ENCODE measurements around the gene RALGPS2.
"Not testable (repeated sequence)": the region's sequence is repeated elsewhere in the genome, so short reads cannot be mapped to it uniquely, and the experiment has no call there.

The RALGPS2 gene

DNA sequence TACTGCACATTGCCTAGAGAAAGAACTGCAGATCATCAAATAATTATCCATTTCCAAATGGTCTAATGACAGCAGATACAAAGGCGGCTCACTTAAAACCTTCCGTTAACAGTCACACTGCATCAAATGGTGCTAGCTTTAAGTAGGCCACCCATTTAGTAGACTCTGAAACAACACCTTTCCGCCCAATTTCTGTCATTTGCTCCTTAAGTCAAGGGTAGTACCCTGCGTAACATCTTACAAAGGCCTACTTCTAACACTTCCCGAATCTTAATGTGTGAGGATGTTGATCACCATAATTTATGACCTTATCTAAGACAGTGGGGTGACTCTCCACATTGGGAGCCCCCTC, 692 bp upstream of the RALGPS2 start:
- no peak for DNase-seq (ENCODE audit: low spot score)

DNA sequence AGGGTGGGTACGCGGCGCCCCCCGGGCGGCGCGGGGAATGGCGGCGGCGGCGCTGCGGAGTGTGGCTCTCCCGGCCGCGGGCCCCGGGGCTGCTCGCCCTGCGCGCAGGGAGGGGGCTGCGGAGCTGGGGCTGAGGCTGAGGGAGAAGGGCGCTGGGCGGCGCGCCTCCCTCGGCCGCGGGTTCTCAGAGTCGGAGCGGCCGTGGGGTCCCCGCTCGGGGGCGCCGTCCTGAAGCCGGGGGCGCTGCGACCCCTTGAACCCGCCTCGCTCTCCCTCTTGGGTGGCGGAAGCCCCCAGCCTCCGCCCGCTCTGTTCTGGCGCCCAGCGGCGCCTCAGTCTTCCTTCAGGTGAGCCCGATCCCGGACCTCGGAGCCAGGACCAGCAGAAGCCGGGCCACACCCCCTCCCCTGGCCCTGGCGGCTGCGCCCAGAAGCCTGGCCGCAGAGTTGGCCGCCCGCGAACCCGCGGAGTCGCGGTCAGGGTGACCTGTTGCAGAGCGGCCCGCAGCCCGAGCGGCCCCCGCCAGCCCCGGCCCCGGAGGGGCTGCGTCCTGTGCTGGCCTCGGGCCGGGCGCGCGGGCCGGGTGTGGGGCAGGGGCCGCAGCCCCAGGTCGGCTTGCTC, 532 bp downstream of the RALGPS2 start:
- DNase-seq (ENCODE audit: low spot score), result no peak

DNA sequence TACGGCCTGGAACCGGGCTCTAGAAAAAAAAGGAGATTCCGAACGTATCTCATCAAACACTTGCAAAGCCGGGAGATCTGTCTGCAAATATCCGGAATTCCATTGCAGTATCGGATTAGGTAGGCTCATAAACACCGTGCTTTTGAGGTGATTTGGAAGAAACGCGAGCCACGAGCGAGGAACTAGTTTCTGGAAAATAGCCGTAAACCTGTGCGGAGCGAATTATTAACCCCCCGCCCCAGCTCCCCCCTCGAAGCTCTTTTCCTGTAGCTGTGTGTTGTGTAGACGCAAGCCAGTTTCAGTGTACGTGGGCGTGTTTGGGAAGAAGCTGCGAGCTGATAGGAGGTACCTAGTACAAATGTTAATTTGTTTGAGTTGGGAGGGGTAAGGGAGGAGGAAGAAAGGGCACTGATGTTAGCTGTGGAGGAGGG, 1.1 kb downstream of the RALGPS2 start:
- peak; percentile 31 for DNase-seq (ENCODE audit: low spot score)

DNA sequence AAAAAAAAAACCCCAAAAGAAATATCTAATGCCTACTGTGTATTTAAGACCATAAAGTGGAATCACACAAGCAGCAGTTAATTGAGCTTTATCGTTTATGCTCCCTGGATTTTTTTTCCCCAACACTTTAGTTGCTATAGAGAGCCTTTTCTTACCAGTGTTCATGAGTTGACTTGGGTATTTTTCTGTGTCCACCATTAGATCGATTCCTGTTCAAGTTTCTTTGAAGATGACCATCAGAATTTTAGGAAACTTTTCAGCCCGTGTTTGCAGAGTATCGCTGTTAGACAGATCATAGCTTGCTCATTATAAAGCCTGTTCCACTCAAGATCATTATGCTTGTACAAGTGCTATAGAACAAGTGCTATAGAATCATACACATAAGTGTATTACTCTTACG, 1.5 kb downstream of the RALGPS2 start:
- no peak for DNase-seq (ENCODE audit: low spot score)

DNA sequence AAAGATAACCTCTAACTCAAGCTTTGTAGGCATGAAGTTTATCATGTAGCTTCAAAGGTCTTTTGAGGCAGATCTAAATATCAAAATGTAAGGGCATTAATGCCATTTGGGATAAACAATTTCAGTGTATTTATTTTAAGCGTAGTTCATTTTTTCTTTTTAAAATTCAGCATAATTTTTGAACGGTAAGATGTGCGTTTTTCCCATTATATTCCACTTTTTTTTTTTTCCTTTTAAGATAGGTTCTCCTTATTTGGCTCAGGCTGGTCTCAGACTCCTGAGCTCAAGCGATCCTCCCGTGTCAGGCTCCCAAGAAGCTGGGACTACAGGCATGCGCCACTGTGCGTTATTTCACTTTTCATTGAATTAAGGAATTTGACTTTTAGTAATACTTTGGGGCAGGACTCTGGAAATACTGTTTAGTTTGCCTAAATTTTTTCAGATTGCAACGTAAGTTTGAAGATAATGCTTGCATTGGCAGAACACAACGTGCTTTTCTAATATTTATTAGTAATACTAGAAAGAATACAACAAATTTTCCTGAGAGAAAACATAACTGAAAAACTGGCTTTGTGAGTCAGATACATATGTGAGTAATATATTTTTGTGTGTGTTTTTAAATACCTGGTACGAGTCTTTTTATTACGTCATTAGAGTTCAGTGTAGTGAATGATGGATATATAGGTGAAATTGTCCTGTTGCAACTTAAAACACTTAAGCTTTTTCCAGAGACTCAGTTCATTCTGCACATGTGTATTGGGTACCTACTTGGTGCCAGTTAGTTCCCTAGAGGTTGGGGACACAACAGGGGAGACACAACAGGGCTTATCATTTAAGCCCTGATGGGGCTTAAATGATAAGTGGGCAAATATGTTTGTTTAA, 2.2 kb downstream of the RALGPS2 start:
- DNase-seq (ENCODE audit: low spot score), result no peak

DNA sequence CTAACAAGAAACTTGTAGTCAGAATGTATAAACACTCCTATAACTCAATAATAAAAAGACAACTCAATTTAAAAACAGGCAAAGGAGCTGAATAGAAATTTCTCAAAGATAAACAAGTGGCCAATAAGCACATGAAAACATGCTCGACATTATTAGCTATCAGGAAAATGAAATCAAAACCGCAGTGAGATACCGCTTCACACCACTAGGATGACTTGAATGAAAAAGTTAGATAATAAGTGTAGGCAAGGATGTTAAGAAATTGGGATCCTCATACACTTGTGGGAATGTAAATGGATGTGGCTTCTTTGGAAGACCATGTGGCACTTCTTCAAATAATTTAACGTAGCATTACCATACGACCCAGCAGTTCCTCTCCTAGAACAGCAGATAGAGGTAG, 8.9 kb downstream of the RALGPS2 start:
- DNase-seq (ENCODE audit: low spot score), result no peak

DNA sequence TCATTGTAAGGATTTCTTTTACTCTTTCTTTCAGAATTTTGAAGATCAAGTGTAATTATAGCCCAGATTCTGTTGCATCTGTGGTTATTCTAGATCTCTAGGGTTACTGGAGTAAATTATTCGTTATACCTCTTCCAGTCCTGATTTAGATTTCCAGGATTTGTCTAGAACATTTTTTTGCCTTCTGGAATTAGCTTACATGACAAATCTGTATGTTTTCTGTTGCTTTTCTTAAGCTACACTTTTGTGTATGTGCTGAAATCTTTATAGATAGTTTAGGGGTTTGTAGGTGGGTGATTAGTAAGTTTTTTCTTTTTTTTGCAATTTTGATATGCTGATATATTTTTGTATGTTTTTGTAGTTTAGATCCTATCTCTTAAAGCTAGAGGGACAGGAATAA, 13.7 kb downstream of the RALGPS2 start:
- no peak for DNase-seq (ENCODE audit: low spot score)

DNA sequence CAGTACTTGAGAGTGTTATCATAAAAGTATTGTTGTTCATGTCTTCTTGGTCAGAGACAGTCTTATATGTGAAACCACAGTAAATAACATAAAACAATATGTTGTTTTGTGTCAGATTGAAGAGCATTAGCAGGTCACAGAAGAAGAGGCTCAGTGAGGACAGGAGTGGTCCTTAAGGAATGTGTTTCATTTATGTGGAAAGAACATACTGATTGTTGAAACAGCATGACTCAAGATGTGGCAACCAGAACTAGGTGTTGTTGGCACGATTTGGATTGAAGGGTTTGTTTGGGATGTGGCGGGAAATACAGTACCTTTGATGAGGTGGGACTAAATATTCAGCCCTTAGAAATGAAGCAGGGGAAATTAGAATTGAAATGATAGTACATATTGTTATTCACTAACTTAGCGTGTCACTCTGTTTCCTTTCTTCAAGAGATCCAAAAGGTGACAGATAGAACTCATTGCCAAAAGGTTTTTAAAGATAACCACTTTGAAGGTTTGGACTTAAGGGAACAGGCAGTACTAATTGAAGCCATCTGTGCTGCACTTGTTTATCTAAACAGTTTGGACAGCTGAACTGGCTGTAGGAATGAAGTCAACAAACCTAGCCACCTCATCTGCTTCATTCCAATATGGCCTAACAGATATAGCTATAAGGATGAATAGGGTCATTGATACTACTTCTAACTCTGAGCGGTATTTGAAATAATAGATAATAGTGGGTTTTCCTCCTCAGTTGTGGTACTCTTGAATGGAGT, 14.4 kb downstream of the RALGPS2 start:
- DNase-seq (ENCODE audit: low spot score), result no peak

DNA sequence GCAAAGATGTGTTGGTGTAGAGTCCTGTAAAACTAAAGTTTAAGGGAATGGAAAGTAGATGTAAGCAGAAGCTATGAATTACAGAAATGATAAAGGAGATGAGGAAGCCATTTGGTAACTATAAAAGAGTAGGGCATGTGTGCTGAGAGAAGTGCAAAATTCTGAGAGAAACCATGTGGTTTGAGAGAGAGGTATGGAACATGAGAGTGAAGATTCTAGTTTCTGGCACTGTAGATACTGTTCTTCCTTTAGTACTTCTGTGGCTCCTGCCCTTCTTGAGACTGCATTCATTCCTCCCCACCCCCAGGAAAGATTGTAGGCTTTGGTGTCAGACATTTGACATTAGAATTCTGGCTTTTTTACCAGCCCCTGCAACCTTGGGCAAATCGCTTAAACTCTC, 15.4 kb downstream of the RALGPS2 start:
- no peak for DNase-seq (ENCODE audit: low spot score)

DNA sequence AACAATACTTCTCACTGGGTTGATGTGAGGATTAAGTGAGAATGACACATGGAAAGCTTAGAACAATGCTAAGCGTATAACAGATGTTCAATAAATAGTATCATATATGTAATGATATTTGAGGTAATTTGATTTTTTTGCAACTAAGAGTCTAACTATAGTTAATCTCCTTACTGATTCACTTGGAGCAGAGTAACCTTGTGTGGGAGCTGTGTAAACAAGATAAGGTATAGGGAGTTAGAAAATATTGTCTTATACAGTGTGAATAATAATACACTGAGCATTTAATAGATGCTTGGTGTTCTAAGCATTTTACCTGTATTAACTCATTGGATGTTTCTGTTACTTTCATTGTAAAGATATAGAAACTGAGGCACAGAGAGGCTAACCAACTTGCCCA, 15.9 kb downstream of the RALGPS2 start:
- DNase-seq (ENCODE audit: low spot score), result no peak

DNA sequence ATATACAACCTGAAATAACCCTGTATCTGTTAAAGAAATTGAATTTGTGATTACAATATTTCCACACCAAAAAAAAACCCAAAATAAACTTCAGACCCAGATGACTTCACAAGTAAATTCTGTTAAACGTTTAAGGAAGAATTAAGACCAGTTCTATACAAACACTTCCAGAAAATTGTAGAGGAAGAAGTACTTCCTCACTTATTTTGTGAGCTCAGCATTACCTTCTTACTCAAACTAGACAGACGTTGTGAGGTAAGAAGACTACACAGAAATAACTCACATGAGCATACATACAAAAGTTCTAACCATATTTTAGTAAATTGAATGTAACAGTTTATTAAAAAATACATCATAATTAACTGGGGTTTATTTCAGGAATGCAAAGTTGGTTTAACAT, 18.8 kb downstream of the RALGPS2 start:
- DNase-seq (ENCODE audit: low spot score), result no peak

DNA sequence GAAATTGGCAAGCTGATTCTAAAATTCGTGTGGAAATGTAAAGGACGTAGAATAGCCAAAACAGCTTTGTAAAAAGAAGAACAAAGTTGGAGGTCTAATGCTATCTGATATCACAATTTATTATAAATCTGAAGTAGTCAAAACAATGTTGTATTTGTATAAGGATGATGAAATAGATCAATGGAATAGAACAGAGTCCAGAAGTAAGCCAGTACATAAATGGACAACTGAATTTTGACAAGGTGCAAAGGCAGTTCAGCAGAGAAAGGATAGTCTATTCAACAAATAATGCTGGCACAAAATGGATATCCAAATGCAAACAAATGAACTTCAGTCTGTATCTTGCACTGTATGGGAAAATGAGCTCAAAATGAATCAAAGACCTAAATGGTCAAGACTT, 20.2 kb downstream of the RALGPS2 start:
- no peak for DNase-seq (ENCODE audit: low spot score)

DNA sequence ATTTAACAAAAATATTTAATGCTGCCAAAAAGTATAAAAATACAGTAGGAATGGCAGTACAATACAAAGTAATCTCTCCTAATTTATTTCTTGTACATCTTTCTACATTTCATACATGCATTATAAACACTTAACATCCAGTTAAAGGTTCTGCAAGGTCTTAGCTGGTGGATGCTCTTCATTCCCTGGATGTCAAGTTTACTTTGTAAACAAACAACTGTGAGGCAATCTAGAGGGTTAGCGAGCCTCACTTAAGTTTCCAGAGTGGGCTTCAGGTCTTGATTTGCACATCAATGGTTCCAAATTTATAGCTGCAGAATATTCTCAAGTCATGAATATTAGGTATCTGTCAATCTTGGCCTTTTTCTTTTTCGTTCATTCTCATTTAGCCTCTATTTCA, 21.3 kb downstream of the RALGPS2 start:
- DNase-seq (ENCODE audit: low spot score), result no peak

DNA sequence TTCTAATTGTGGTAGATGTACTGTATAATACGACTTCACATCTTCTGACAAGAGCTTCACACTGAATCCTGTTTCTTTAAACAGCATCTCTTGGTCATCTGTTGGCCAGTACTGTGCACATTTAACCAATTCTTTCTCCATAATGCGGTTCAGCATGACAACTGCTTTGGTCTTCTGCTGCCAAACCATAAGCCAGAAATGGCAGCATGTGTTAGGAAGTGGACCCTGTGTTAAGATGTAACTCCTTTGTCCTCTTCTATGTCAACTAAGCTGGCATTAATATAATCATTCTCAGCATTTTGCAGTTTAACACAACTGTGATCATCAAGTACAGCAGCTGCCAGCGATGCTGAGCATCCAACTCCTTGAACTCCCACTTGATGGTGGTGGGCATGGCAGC, 22.3 kb downstream of the RALGPS2 start:
- DNase-seq (ENCODE audit: low spot score), result not testable (repeated sequence)

DNA sequence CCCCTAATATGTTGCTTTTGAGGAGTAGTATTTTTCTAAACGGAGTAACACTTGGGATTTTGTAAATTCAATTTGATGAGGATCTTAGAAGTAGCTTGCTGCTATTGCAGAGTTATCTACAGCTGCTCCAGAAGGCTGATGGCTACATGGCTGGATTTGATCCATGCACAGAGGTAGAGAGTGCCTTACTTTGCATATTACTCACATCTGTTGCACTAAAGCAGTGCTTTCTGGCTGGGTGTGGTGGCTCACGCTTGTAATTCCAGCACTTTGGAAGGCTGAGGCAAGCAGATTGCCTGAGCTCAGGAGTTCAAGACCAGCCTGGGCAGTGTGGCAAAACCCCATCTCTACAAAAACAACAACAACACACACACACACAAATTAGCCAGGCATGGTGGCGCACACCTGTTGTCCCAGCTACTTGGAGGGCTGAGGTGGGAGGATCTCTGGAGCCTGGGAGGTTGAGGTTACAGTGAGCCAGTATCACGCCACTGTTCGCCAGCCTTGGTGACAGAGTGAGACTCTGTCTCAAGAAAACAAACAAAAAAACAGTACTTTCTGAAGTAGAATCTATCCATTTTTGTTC, 24.6 kb downstream of the RALGPS2 start:
- DNase-seq (ENCODE audit: low spot score), result no peak

DNA sequence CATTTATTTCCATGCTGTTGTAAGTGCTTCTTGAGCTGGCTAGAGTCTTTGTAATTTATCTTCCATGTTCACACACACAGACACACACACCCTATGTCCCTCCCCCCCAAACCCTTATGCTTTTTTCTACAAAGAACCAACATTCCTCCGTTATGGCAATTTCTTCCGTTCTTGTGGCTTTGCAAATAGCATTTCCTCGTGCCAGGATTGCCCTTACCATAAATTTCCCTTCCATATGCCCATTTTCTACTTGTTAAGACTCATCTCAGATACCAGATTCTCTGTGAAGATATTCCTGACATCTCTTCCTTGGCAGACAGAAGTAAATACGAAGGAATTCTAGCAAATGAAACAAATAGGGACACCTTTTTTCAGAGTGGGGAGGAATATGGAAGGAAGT, 26.0 kb downstream of the RALGPS2 start:
- no peak for DNase-seq (ENCODE audit: low spot score)

DNA sequence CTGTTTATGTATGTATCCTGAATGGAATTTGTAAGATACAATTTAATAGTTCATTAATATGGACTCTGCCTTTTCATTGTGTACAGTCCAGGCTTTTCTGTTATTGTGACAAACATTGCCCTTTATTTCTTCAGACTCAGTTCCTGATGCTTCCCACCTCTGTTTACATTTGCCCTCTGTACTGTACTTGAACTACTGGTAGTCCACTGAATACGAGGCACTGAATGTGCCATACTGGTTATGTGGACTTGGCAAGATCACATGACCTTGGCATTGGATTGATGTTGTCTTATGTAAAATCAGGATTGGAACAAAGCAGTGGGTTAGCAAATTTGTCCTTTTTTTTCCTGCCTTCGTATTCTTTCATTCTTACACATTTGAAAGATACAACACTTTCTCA, 27.8 kb downstream of the RALGPS2 start:
- no peak for DNase-seq (ENCODE audit: low spot score)

DNA sequence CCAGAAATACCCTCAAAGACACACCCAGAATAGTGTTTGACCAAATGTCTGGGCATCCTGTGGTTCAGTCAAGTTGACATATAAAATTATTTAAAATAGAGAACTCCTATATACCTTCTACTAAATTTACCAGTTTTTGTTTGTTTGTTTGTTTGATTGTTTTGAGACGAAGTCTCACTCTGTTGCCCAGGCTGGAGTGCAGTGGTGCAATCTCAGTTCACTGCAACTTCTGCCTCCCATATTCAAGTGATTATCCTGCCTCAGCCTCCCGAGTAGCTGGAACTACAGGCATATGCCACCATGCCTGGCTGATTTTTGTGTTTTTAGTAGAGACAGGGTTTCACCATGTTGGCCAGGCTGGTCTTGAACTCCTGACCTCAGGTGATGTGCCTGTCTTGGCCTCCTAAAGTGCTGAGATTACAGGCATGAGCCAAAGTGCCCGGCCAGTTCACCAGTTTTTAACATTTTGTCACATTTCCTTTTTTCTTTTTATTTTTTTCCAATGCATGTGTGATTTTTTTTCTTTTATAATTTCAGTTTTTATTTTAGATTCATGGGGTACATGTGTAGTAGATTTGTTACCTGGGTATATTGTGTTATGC, 29.7 kb downstream of the RALGPS2 start:
- not testable (repeated sequence) for DNase-seq (ENCODE audit: low spot score)

DNA sequence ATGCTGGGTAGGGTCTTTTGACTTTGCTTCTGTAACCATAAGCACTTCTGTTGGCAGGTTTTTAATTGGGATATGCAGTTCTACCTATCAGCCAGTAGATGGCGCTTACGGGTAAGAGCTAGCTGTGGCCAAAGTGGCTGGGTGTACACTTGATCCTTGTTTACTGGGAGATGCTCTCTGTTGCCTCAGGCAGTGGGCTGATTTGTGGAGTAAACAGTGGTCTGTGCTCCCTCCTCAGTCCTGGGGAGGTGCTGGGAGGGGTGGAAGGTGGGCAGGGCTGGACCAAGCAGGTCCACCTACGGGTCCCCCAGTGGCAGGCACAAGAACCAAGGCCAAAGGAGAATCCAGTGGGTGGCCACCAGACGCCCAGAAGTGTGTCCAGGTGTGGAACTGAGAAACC, 43.4 kb downstream of the RALGPS2 start:
- DNase-seq (ENCODE audit: low spot score), result peak; percentile 38

DNA sequence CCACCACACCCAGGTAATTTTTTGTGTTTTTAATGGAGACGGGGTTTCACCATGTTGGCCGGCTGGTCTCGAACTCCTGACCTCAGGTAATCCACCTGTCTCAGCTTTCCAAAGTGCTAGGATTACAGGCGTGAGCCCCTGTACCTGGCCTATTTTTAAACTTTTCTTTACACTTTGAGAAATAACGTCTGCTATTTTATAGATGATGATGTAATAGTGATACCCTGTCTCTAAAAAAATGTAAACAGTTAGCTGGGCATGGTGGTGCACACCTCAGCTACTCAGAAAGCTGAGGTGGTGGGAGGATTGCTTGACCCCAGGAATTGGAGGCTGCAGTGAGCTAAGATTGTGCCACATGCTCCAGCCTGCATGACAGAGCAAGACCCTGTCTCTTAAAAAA, 47.9 kb downstream of the RALGPS2 start:
- no peak for DNase-seq (ENCODE audit: low spot score)

DNA sequence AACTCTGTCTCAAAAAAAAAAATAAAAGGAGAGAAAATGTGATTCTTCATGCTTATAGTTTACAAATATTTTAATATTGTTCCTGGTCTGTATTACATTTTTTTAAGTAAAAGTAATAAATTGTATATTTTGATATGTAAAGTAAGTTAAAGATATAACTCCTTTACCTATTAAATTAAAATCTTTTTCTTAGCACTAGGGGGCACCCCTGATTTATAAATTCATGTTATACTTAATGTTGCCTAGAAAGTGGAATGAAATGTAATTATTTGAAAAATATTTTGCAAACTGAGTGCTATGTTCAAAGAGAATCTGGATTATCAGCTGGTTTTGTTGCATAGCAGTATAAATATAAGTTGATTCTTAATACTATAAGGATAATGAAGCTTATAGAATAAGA, 49.2 kb downstream of the RALGPS2 start:
- DNase-seq (ENCODE audit: low spot score), result peak; percentile 15

DNA sequence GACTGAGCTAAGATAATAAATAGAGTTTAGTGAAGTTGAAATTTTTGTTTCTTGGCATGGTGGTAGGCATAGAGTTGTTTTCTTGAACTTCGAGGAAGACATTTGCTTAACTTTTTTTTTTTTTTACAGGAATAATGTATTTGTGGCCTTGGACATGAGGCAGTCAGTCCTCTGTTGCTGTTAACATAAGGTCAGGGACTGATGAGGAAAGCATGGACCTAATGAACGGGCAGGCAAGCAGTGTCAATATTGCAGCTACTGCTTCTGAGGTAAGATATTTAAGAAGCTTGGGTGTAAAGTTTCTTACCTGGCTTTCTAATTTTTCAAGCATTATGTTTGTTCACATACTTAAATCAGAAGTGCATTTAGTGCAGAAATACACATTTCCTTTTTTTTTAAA, 51.5 kb downstream of the RALGPS2 start:
- DNase-seq (ENCODE audit: low spot score), result no peak
